HCT116 (cell line): ENCODE results near the gene HOXD3. TPM values are rescaled to one million over a fixed set of nuclear protein-coding genes. Genes with fewer than 3 reads are reported as not detected.

Experiments used
- ATAC-seq: fragments of 200-7000 bp; cut with Tn5 transposase; 2 replicates; pipeline ENCODE4 v1.9.1; 2020; ENCODE audit warnings: mild to moderate bottlenecking, moderate library complexity
- BruUV-seq: library from RNA; stranded (reverse); fragments of 400-500 nt; replicated peaks from 2 replicates; lab custom pipeline; 2021; lab: Mats Ljungman, UMichigan
- CTCF ChIA-PET: fragments of 300-600 bp; sonication (Branson Sonifier 250); formaldehyde crosslinking; loops from one replicate; lab custom pipeline; 2021; ENCODE audit warnings: antibody characterized with exemption; lab: Charles Lee
- POLR2A ChIA-PET: fragments of 300-600, 350-600 bp; sonication (Branson Sonifier 250); formaldehyde crosslinking; loops from one replicate; lab custom pipeline; 2021; ENCODE audit warnings: antibody characterized with exemption; lab: Charles Lee
- RAD21 ChIA-PET, 2 experiments: fragments of 300-600 bp; sonication (Branson Sonifier 250); formaldehyde crosslinking; loops; one replicate each; lab custom pipeline; 2023; ENCODE audit warnings: low total read pairs in 2 of 2; ENCODE audit not compliant: uncharacterized antibody in 2 of 2, unreplicated experiment in 2 of 2, low non-redundant PET in 1 of 2; lab: Charles Lee
- DNase-seq: peaks from one replicate; pipeline ENCODE4 v3.0.0-alpha.2; 2010; ENCODE audit warnings: low read depth, low spot score
- H2AFZ ChIP-seq: fragments of 200-600 bp; shearing (Covaris generic), sonication (generic); 2 replicates; pipeline ENCODE4 v1.6.1; 2017; ENCODE audit warnings: low read depth, mixed run types, mixed read lengths, antibody characterized with exemption, low read length; ENCODE audit not compliant: poor library complexity, severe bottlenecking
- H3K27ac ChIP-seq: 2 replicates; pipeline ENCODE4 v1.5.1; 2012; ENCODE audit warnings: low read depth, low read length
- H3K27me3 ChIP-seq: fragments of 200-600 bp; sonication (generic); 2 replicates; pipeline ENCODE4 v1.6.1; 2016; ENCODE audit warnings: mixed run types, low read length, mixed read lengths; ENCODE audit not compliant: insufficient read depth
- H3K36me3 ChIP-seq, 2 experiments: fragments of 200-500 bp in 1 of 2; fragments of 200-600 bp in 1 of 2; sonication (Bioruptor generic) in 1 of 2; sonication (generic) in 1 of 2; 2 replicates each; pipeline versions ENCODE4 v1.5.1 to v1.6.1; 2014 to 2016; ENCODE audit warnings: low read length in 2 of 2, inconsistent platforms in 1 of 2, mixed read lengths in 1 of 2, mixed run types in 1 of 2; ENCODE audit not compliant: insufficient read depth in 2 of 2, control insufficient read depth in 1 of 2
- H3K4me1 ChIP-seq, 2 experiments: fragments of 200-600 bp in 1 of 2; sonication (generic) in 1 of 2; 2 replicates each; pipeline versions ENCODE4 v1.5.1 to v1.6.1; 2012 to 2017; ENCODE audit warnings: low read length in 2 of 2, inconsistent platforms in 1 of 2, mild to moderate bottlenecking in 1 of 2, mixed read lengths in 1 of 2, mixed run types in 1 of 2, moderate library complexity in 1 of 2; ENCODE audit not compliant: insufficient read depth in 2 of 2, control insufficient read depth in 1 of 2
- H3K4me2 ChIP-seq: fragments of 200-600 bp; sonication (generic); 2 replicates; pipeline ENCODE4 v1.6.1; 2017; ENCODE audit warnings: mixed run types, low read length, mixed read lengths
- H3K4me3 ChIP-seq, 2 experiments: fragments of 200-600 bp in 1 of 2; sonication (generic) in 1 of 2; replicated peaks in 1 of 2; 2 replicates each; pipeline ENCODE4 v1.5.1; 2011 to 2016; ENCODE audit warnings: low read length in 2 of 2, control low read depth in 1 of 2, low read depth in 1 of 2, mild to moderate bottlenecking in 1 of 2, mixed read lengths in 1 of 2, mixed run types in 1 of 2
- H3K79me2 ChIP-seq: fragments of 200-600 bp; sonication (generic); 2 replicates; pipeline ENCODE4 v1.6.1; 2017; ENCODE audit warnings: mild to moderate bottlenecking, mixed run types, low read length, moderate library complexity, mixed read lengths; ENCODE audit not compliant: insufficient read depth
- H3K9ac ChIP-seq: fragments of 200-600 bp; sonication (generic); 2 replicates; pipeline ENCODE4 v1.6.1; 2016; ENCODE audit warnings: low read length, mixed read lengths
- H3K9me2 ChIP-seq: fragments of 200-600 bp; sonication (generic), shearing (Covaris generic); 2 replicates; pipeline ENCODE4 v1.6.1; 2017; ENCODE audit warnings: mixed run types, mild to moderate bottlenecking, moderate library complexity; ENCODE audit not compliant: insufficient read depth
- H3K9me3 ChIP-seq, 2 experiments: fragments of 200-500 bp in 1 of 2; fragments of 200-600 bp in 1 of 2; sonication (Bioruptor generic) in 1 of 2; sonication (generic) in 1 of 2; 2 replicates each; pipeline ENCODE4 v1.6.1; 2014 to 2017; ENCODE audit warnings: low read length in 2 of 2, mixed read lengths in 2 of 2, inconsistent platforms in 1 of 2, low read depth in 1 of 2, mild to moderate bottlenecking in 1 of 2, mixed run types in 1 of 2, moderate library complexity in 1 of 2; ENCODE audit not compliant: control insufficient read depth in 1 of 2, insufficient read depth in 1 of 2
- H4K20me1 ChIP-seq: fragments of 200-600 bp; sonication (generic), shearing (Covaris generic); 2 replicates; pipeline ENCODE4 v1.6.1; 2017; ENCODE audit warnings: mixed run types, mild to moderate bottlenecking, moderate library complexity; ENCODE audit not compliant: insufficient read depth
- ATF3 ChIP-seq: IDR thresholded peaks from 2 replicates; pipeline ENCODE4 v1.6.1; 2012
- CBX3 ChIP-seq: IDR thresholded peaks from 2 replicates; pipeline ENCODE4 v1.6.1; 2012; ENCODE audit warnings: low read depth
- CEBPB ChIP-seq: IDR thresholded peaks from 2 replicates; pipeline ENCODE4 v1.6.1; 2012; ENCODE audit warnings: low read depth
- EGR1 ChIP-seq: IDR thresholded peaks from 2 replicates; pipeline ENCODE4 v1.6.1; 2012; ENCODE audit warnings: low read depth
- ELF1 ChIP-seq: IDR thresholded peaks from 2 replicates; pipeline ENCODE4 v1.6.1; 2012; ENCODE audit warnings: low read depth, borderline replicate concordance
- FOSL1 ChIP-seq: IDR thresholded peaks from 2 replicates; pipeline ENCODE4 v1.6.1; 2012; ENCODE audit warnings: low read depth
- JUND ChIP-seq: IDR thresholded peaks from 2 replicates; pipeline ENCODE4 v1.6.1; 2012
- MAX ChIP-seq: IDR thresholded peaks from 2 replicates; pipeline ENCODE4 v1.6.1; 2012
- POLR2A ChIP-seq: IDR thresholded peaks from 2 replicates; pipeline ENCODE4 v1.7.0; 2011; ENCODE audit warnings: borderline replicate concordance; ENCODE audit not compliant: insufficient read depth, insufficient read length; ENCODE audit errors: extremely low read depth
- POLR2AphosphoS5 ChIP-seq: IDR thresholded peaks from 2 replicates; pipeline ENCODE4 v1.6.1; 2011; ENCODE audit warnings: mild to moderate bottlenecking, low read depth, low read length, moderate library complexity
- RAD21 ChIP-seq: IDR thresholded peaks from 2 replicates; pipeline ENCODE4 v1.6.1; 2012; ENCODE audit warnings: low read depth, mild to moderate bottlenecking
- REST ChIP-seq: IDR thresholded peaks from 2 replicates; pipeline ENCODE4 v1.6.1; 2012; ENCODE audit warnings: low read depth
- SIN3A ChIP-seq: IDR thresholded peaks from 2 replicates; pipeline ENCODE4 v1.6.1; 2012; ENCODE audit warnings: low read depth
- SP1 ChIP-seq: IDR thresholded peaks from 2 replicates; pipeline ENCODE4 v1.6.1; 2012; ENCODE audit warnings: low read depth
- SRF ChIP-seq: IDR thresholded peaks from 2 replicates; pipeline ENCODE4 v1.6.1; 2012; ENCODE audit warnings: low read depth
- TCF7L2 ChIP-seq: IDR thresholded peaks from 2 replicates; pipeline ENCODE4 v1.7.0; 2011; ENCODE audit warnings: borderline replicate concordance, inconsistent platforms; ENCODE audit not compliant: insufficient read depth, insufficient read length; ENCODE audit errors: extremely low read depth
- YY1 ChIP-seq: IDR thresholded peaks from 2 replicates; pipeline ENCODE4 v1.6.1; 2011; ENCODE audit warnings: low read length, low read depth, moderate library complexity, mild to moderate bottlenecking; ENCODE audit not compliant: insufficient replicate concordance; ENCODE audit errors: extremely low read depth
- ZNF274 ChIP-seq: fragments of 200-500 bp; sonication (Bioruptor generic); IDR thresholded peaks from 2 replicates; pipeline ENCODE4 v1.6.1; 2014; ENCODE audit warnings: mild to moderate bottlenecking, low read depth, low read length, inconsistent platforms
- intact Hi-C: fragments of 100-400 bp; cut with micrococcal nuclease; formaldehyde crosslinking; loops from 2 replicates; pipeline ENCODE4 v1.10.0; 2022
- total RNA-seq: library from RNA; stranded (reverse); gene quantifications from one replicate; pipeline ENCODE4 v1.2.1, GENCODE V29; 2021; ENCODE audit not compliant: unreplicated experiment
- TF ChIP-seq, protein P1 (sequence below), 3 experiments: fragments of 200-600 bp in 1 of 3; sonication (generic) in 1 of 3; IDR thresholded peaks in 2 of 3; conservative IDR thresholded peaks in 1 of 3; 2 replicates each; pipeline ENCODE4 v1.5.1; 2012 to 2017; ENCODE audit warnings: low read depth in 2 of 3, low read length in 2 of 3, antibody characterized with exemption in 1 of 3, borderline replicate concordance in 1 of 3, control low read depth in 1 of 3, mild to moderate bottlenecking in 1 of 3, mixed read lengths in 1 of 3, mixed run types in 1 of 3, moderate library complexity in 1 of 3; ENCODE audit not compliant: insufficient read depth in 1 of 3
- TF ChIP-seq, protein P2 (sequence below): IDR thresholded peaks from 2 replicates; pipeline ENCODE4 v1.6.1; 2011; ENCODE audit warnings: mild to moderate bottlenecking, low read length, moderate library complexity; ENCODE audit not compliant: insufficient replicate concordance; ENCODE audit errors: extremely low read depth

HOXD3 gene
- total RNA-seq, 1 experiment from 2014 or later, result 1.4 TPM

- CTCF ChIA-PET, result no interaction called here
- no peak overlapping the region for H3K27ac ChIP-seq
- ATAC-seq (no peak), DNase-seq (no peak)
- H4K20me1 ChIP-seq, result no peaks in the 10 kb centered on the region
- no peak overlapping the region for H3K9ac ChIP-seq
- H3K4me1 ChIP-seq, result no peaks in the 10 kb centered on the region
- POLR2A ChIA-PET, result no interaction called here
- RAD21 ChIA-PET, result no interaction called here
- intact Hi-C loops, result no loop called here
- H3K9me2 ChIP-seq, result no peaks in the 10 kb centered on the region
- H3K27me3 ChIP-seq, result no peaks in the 10 kb centered on the region
- H3K79me2 ChIP-seq, result no peaks in the 10 kb centered on the region
- BruUV-seq, result no TSS peak
- H3K36me3 ChIP-seq, result no peaks in the 10 kb centered on the region
- no peak overlapping the region for H3K4me3 ChIP-seq
- H3K4me2 ChIP-seq, result no peak overlapping the region
- no peak for TF ChIP-seq EGR1
- TF ChIP-seq RAD21, result no peak
- TF ChIP-seq MAX, result no peak
- TF ChIP-seq, protein P1, sequence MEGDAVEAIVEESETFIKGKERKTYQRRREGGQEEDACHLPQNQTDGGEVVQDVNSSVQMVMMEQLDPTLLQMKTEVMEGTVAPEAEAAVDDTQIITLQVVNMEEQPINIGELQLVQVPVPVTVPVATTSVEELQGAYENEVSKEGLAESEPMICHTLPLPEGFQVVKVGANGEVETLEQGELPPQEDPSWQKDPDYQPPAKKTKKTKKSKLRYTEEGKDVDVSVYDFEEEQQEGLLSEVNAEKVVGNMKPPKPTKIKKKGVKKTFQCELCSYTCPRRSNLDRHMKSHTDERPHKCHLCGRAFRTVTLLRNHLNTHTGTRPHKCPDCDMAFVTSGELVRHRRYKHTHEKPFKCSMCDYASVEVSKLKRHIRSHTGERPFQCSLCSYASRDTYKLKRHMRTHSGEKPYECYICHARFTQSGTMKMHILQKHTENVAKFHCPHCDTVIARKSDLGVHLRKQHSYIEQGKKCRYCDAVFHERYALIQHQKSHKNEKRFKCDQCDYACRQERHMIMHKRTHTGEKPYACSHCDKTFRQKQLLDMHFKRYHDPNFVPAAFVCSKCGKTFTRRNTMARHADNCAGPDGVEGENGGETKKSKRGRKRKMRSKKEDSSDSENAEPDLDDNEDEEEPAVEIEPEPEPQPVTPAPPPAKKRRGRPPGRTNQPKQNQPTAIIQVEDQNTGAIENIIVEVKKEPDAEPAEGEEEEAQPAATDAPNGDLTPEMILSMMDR (IDR thresholded peaks at IDR 0.05 in 2 of 3, conservative IDR thresholded peaks at IDR 0.05 in 1 of 3; ENCODE audit: borderline replicate concordance in 1 of 3, insufficient read depth in 1 of 3, low read depth in 2 of 3, low read length in 2 of 3), result no peak
- no peak for TF ChIP-seq ELF1
- TF ChIP-seq POLR2AphosphoS5, result no peak
- no peak for TF ChIP-seq CBX3
- no peak for TF ChIP-seq FOSL1
- no peak for TF ChIP-seq YY1
- TF ChIP-seq ZNF274, result no peak
- no peak for TF ChIP-seq SRF
- TF ChIP-seq REST, result no peak
- no peak for TF ChIP-seq ATF3
- no peak for TF ChIP-seq SP1
- no peak for TF ChIP-seq JUND
- TF ChIP-seq SIN3A, result no peak
- TF ChIP-seq, protein P2, sequence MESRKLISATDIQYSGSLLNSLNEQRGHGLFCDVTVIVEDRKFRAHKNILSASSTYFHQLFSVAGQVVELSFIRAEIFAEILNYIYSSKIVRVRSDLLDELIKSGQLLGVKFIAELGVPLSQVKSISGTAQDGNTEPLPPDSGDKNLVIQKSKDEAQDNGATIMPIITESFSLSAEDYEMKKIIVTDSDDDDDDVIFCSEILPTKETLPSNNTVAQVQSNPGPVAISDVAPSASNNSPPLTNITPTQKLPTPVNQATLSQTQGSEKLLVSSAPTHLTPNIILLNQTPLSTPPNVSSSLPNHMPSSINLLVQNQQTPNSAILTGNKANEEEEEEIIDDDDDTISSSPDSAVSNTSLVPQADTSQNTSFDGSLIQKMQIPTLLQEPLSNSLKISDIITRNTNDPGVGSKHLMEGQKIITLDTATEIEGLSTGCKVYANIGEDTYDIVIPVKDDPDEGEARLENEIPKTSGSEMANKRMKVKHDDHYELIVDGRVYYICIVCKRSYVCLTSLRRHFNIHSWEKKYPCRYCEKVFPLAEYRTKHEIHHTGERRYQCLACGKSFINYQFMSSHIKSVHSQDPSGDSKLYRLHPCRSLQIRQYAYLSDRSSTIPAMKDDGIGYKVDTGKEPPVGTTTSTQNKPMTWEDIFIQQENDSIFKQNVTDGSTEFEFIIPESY, result no peak
- no peak for TF ChIP-seq CEBPB
- no peak for TF ChIP-seq POLR2A
- TF ChIP-seq TCF7L2, result no peak
- no peaks in the 10 kb centered on the region for H3K9me3 ChIP-seq
- no peak overlapping the region for H2AFZ ChIP-seq
These were observed 2.0 kb downstream of the HOXD3 start for GRCh38 chr2:176158855-176159662.
